ENCODE measurements around the gene SDK2.

GRCh38 chr17:73551144-73551543 is 93.1 kb downstream of the SDK2 start:
- TF ChIP-seq CTCF (conservative IDR thresholded peaks at IDR 0.05; ENCODE audit: low read depth in 2 of 2) (no peak), EZH2 (IDR thresholded peaks at IDR 0.05; ENCODE audit: low read depth, unreplicated experiment) (no peak), ETS1 (IDR thresholded peaks at IDR 0.05) (no peak), REST (IDR thresholded peaks at IDR 0.05; ENCODE audit: unreplicated experiment) (no peak)
